Measurements from ENCODE around the gene POC5.

POC5 gene

GRCh38 chr5:75630875-75631274 is 86.4 kb downstream of the POC5 start:
- no peak for TF ChIP-seq CTCF (IDR thresholded peaks at IDR 0.05)

GRCh38 chr5:75627801-75628200 is 89.4 kb downstream of the POC5 start:
- TF ChIP-seq CTCF (IDR thresholded peaks at IDR 0.05) = no peak

- TF ChIP-seq CTCF (IDR thresholded peaks at IDR 0.05) = no peak
These were observed 90.3 kb downstream of the POC5 start for GRCh38 chr5:75626959-75627358.

Data from LNCAP (cell line).